ENCODE data around the gene POU2F2.

DNA sequence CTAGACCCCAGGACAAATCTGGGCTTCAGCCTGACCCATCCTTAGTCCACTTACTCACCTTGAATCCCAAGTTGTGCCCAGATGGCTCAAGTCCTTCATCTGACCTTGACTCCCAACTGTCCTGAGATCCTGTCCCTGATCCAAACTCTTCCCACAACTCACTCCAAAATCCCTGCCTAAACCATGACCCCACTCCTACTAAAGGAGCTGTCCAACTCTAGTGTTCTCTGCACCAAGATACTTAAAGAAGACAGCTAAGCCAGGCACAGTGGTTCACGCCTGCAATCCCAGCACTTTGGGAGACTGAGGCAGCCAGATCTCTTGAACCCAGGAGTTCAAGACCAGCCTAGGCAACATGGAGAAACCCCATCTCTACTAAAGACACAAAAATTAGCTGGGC is 8.5 kb downstream of the POU2F2 start:
- TF ChIP-seq POLR2A (IDR thresholded peaks at IDR 0.05) (no peak), CTCF (IDR thresholded peaks at IDR 0.05) (no peak), POLR2AphosphoS5 (IDR thresholded peaks at IDR 0.05) (no peak)

Measured in suprapubic skin (tissue), 4 donors.